SK-N-SH (cell line): ENCODE measurements around the gene HERC3. TPM values are rescaled to one million over a fixed set of nuclear protein-coding genes. Genes with fewer than 3 reads are reported as not detected.

ENCODE experiments used
- CTCF ChIA-PET: fragments of 300-600, 350-600 bp; formaldehyde crosslinking; extraction: SDS; loops from one replicate; lab custom pipeline; 2021; lab: Yijun Ruan, JAX
- POLR2A ChIA-PET: fragments of 350-600 bp; sonication (Branson Sonifier 250); formaldehyde crosslinking; extraction: SDS; loops from one replicate; lab custom pipeline; 2020; ENCODE audit warnings: antibody characterized with exemption, inconsistent platforms; lab: Yijun Ruan, JAX
- DNase-seq: peaks from one replicate; pipeline ENCODE4 v3.0.0; 2012
- H2AFZ ChIP-seq: fragments of 200-600 bp; sonication (generic); 2 replicates; pipeline ENCODE4 v1.8.1; 2016; ENCODE audit warnings: antibody characterized with exemption, mild to moderate bottlenecking, low read depth
- H3F3A ChIP-seq: fragments of 200-600 bp; sonication (generic); replicated peaks from 2 replicates; pipeline ENCODE3; 2016; ENCODE audit warnings: antibody characterized with exemption, mild to moderate bottlenecking; ENCODE audit not compliant: insufficient read depth
- H3K27ac ChIP-seq, 2 experiments: fragments of 200-500 bp in 1 of 2; fragments of 200-600 bp in 1 of 2; sonication (Bioruptor generic) in 1 of 2; sonication (generic), shearing (Covaris generic) in 1 of 2; 2 replicates each; pipeline versions ENCODE4 v1.5.1 to v1.6.1; 2014 to 2016; ENCODE audit warnings: low read depth in 2 of 2, inconsistent platforms in 1 of 2, low read length in 1 of 2, mild to moderate bottlenecking in 1 of 2, mixed read lengths in 1 of 2
- H3K27me3 ChIP-seq: fragments of 200-600 bp; sonication (generic), shearing (Covaris generic); 2 replicates; pipeline ENCODE4 v1.6.1; 2016; ENCODE audit warnings: mixed run types; ENCODE audit not compliant: insufficient read depth
- H3K36me3 ChIP-seq, 2 experiments: fragments of 200-500 bp in 1 of 2; fragments of 200-600 bp in 1 of 2; sonication (Bioruptor generic) in 1 of 2; sonication (generic) in 1 of 2; replicated peaks in 1 of 2; 2 replicates each; pipeline versions ENCODE3 to v1.5.1; 2014 to 2016; ENCODE audit warnings: low read length in 1 of 2, mild to moderate bottlenecking in 1 of 2; ENCODE audit not compliant: insufficient read depth in 2 of 2, control insufficient read depth in 1 of 2
- H3K4me1 ChIP-seq, 2 experiments: fragments of 200-500 bp in 1 of 2; fragments of 200-600 bp in 1 of 2; sonication (Bioruptor generic) in 1 of 2; sonication (generic), shearing (Covaris generic) in 1 of 2; 2 replicates each; pipeline versions ENCODE4 v1.5.1 to v1.6.1; 2014 to 2016; ENCODE audit warnings: low read depth in 1 of 2, low read length in 1 of 2, mixed run types in 1 of 2; ENCODE audit not compliant: insufficient read depth in 2 of 2, control insufficient read depth in 1 of 2
- H3K4me2 ChIP-seq: fragments of 200-600 bp; sonication (generic), shearing (Covaris generic); 2 replicates; pipeline ENCODE4 v1.6.1; 2017; ENCODE audit warnings: mixed run types
- H3K4me3 ChIP-seq, 2 experiments: fragments of 200-500 bp in 1 of 2; fragments of 200-600 bp in 1 of 2; sonication (Bioruptor generic) in 1 of 2; sonication (generic), shearing (Covaris generic) in 1 of 2; 2 replicates each; pipeline versions ENCODE4 v1.5.1 to v1.8.1; 2014 to 2016; ENCODE audit warnings: low read depth in 2 of 2, inconsistent platforms in 1 of 2, low read length in 1 of 2, mild to moderate bottlenecking in 1 of 2, mixed read lengths in 1 of 2, moderate library complexity in 1 of 2
- H3K79me2 ChIP-seq: fragments of 200-600 bp; sonication (generic); 2 replicates; pipeline ENCODE4 v1.8.1; 2017; ENCODE audit warnings: mild to moderate bottlenecking; ENCODE audit not compliant: insufficient read depth
- H3K9ac ChIP-seq: fragments of 200-600 bp; sonication (generic); 2 replicates; pipeline ENCODE4 v1.6.1; 2017; ENCODE audit warnings: mixed run types
- H3K9me2 ChIP-seq: fragments of 200-600 bp; sonication (generic); 2 replicates; pipeline ENCODE4 v1.6.1; 2017; ENCODE audit warnings: mixed run types
- H3K9me3 ChIP-seq: fragments of 200-600 bp; sonication (generic); 2 replicates; pipeline ENCODE4 v1.6.1; 2017; ENCODE audit warnings: mixed run types, mild to moderate bottlenecking, moderate library complexity
- H4K20me1 ChIP-seq: fragments of 200-600 bp; sonication (generic); 2 replicates; pipeline ENCODE4 v1.6.1; 2017; ENCODE audit warnings: mild to moderate bottlenecking, mixed run types; ENCODE audit not compliant: insufficient read depth
- FOXM1 ChIP-seq: IDR thresholded peaks from 2 replicates; pipeline ENCODE4 v1.4.0; 2012; ENCODE audit warnings: low read depth, mild to moderate bottlenecking
- NRF1 ChIP-seq: IDR thresholded peaks from 2 replicates; pipeline ENCODE4 v1.6.1; 2012; ENCODE audit warnings: low read depth, mild to moderate bottlenecking, low read length
- RFX5 ChIP-seq: IDR thresholded peaks from 2 replicates; pipeline ENCODE4 v1.6.1; 2012; ENCODE audit warnings: mild to moderate bottlenecking, improper control_type of control experiment, low read length
- SMC3 ChIP-seq: IDR thresholded peaks from 2 replicates; pipeline ENCODE4 v1.6.1; 2012; ENCODE audit warnings: low read depth, low read length, improper control_type of control experiment
- TAF1 ChIP-seq: IDR thresholded peaks from 2 replicates; pipeline ENCODE4 v1.6.1; 2012; ENCODE audit warnings: low read depth, mild to moderate bottlenecking, low read length, moderate library complexity, borderline replicate concordance
- WGBS: methylation state at CpG from one replicate; pipeline ENCODE4 v1.1.6; 2017; ENCODE audit warnings: low lambda C conversion rate; 5-methylcytosine and 5-hydroxymethylcytosine counted together
- polyA plus RNA-seq, 3 experiments: library from polyadenylated mRNA; depleted of rRNA; stranded (reverse); fragments of >200 nt; gene quantifications; 2 replicates each; pipeline ENCODE4 v1.2.3, GENCODE V29; 2012
- TF ChIP-seq, protein P1 (sequence below): IDR thresholded peaks from 2 replicates; pipeline ENCODE4; 2012
- TF ChIP-seq, protein P2 (sequence below): IDR thresholded peaks from 2 replicates; pipeline ENCODE4 v1.4.0; 2012; ENCODE audit warnings: low read depth
- TF ChIP-seq, protein P3 (sequence below): fragments of 200-600 bp; sonication (generic); IDR thresholded peaks from 2 replicates; pipeline ENCODE4 v1.6.1; 2017; ENCODE audit warnings: antibody characterized with exemption, mild to moderate bottlenecking, moderate library complexity
- TF ChIP-seq, protein P4 (sequence below): IDR thresholded peaks from 2 replicates; pipeline ENCODE4 v1.4.0; 2012; ENCODE audit warnings: low read depth, borderline replicate concordance
- TF ChIP-seq, protein P5 (sequence below): IDR thresholded peaks from 2 replicates; pipeline ENCODE4 v1.4.0; 2012; ENCODE audit warnings: low read depth, borderline replicate concordance
- TF ChIP-seq, protein P6 (sequence below): fragments of 150-350 bp; IDR thresholded peaks from 2 replicates; pipeline ENCODE4 v1.6.1; 2016; ENCODE audit warnings: mild to moderate bottlenecking, low read depth, low read length

The HERC3 gene
- polyA plus RNA-seq, 1 of the 3 experiments (the other 2 are of a cell fraction) = 4.6 TPM

DNA sequence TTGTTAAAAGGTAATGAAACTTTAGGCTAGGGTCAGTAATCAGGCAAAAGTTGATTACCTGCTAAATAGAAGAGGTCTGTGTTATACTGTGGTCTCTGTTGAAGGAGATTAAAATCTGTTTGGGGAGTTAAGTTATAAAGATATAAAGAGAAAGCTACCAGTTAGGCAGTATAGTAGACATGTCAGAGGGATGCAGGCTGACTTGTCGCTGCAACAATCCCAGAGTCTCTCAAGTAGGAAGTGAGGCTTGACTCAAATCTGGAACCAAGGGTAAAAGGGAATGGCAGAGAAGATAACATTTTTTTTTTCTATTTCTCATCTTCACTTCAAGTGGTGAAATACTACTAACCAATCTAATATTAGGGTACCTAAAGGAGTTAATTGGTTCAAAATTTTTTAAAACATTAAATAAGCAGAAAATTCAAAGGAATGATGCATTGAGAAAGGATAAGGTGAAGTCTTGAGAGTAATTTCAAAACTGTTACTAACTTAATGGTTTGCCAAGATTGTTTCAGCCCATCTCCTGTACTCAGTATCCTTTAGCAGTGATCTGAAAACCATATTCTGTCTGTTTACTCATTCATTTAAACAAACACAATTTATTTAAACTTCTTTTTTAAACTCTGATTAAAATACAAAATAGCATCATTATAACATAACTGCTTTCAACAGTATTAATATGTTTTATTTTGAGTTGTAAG lies 12.8 kb downstream of the HERC3 start:
- H4K20me1 ChIP-seq = no peaks in the 10 kb centered on the region; the same call in 1 of the 2 replicates
- H3K79me2 ChIP-seq = peaks cover 25% of the 10 kb centered on the region
- CTCF ChIA-PET = no interaction called here

More for the DNA sequence above, 12.8 kb downstream of the HERC3 start:
- Histone ChIP-seq H3K27ac (no peak overlapping the region), H3K9ac (no peak overlapping the region), H2AFZ (no peak overlapping the region), H3K9me3 (no peaks in the 10 kb centered on the region), H3K9me2 (no peaks in the 10 kb centered on the region), H3K36me3 (peaks cover 0 to 32% of the 10 kb centered on the region in 2 experiments), H3K27me3 (no peaks in the 10 kb centered on the region), H3F3A (peaks cover 10% of the 10 kb centered on the region), H3K4me3 (no peak overlapping the region), H3K4me2 (no peak overlapping the region), H3K4me1 (peaks cover 0 to 9% of the 10 kb centered on the region in 2 experiments; a peak in 2 of 4 replicates)
- no peak for DNase-seq
- WGBS = 79% methylated on average over 1 of the region's 1 CpG
- TF ChIP-seq RFX5 (no peak), TAF1 (no peak), SMC3 (no peak), FOXM1 (no peak), NRF1 (no peak)
- TF ChIP-seq, protein P1, sequence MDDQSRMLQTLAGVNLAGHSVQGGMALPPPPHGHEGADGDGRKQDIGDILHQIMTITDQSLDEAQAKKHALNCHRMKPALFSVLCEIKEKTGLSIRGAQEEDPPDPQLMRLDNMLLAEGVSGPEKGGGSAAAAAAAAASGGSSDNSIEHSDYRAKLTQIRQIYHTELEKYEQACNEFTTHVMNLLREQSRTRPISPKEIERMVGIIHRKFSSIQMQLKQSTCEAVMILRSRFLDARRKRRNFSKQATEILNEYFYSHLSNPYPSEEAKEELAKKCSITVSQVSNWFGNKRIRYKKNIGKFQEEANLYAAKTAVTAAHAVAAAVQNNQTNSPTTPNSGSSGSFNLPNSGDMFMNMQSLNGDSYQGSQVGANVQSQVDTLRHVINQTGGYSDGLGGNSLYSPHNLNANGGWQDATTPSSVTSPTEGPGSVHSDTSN = no peak
- TF ChIP-seq, protein P2, sequence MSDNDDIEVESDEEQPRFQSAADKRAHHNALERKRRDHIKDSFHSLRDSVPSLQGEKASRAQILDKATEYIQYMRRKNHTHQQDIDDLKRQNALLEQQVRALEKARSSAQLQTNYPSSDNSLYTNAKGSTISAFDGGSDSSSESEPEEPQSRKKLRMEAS = no peak
- TF ChIP-seq, protein P3, sequence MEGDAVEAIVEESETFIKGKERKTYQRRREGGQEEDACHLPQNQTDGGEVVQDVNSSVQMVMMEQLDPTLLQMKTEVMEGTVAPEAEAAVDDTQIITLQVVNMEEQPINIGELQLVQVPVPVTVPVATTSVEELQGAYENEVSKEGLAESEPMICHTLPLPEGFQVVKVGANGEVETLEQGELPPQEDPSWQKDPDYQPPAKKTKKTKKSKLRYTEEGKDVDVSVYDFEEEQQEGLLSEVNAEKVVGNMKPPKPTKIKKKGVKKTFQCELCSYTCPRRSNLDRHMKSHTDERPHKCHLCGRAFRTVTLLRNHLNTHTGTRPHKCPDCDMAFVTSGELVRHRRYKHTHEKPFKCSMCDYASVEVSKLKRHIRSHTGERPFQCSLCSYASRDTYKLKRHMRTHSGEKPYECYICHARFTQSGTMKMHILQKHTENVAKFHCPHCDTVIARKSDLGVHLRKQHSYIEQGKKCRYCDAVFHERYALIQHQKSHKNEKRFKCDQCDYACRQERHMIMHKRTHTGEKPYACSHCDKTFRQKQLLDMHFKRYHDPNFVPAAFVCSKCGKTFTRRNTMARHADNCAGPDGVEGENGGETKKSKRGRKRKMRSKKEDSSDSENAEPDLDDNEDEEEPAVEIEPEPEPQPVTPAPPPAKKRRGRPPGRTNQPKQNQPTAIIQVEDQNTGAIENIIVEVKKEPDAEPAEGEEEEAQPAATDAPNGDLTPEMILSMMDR = no peak
- TF ChIP-seq, protein P4, sequence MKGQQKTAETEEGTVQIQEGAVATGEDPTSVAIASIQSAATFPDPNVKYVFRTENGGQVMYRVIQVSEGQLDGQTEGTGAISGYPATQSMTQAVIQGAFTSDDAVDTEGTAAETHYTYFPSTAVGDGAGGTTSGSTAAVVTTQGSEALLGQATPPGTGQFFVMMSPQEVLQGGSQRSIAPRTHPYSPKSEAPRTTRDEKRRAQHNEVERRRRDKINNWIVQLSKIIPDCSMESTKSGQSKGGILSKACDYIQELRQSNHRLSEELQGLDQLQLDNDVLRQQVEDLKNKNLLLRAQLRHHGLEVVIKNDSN = no peak
- TF ChIP-seq, protein P5, sequence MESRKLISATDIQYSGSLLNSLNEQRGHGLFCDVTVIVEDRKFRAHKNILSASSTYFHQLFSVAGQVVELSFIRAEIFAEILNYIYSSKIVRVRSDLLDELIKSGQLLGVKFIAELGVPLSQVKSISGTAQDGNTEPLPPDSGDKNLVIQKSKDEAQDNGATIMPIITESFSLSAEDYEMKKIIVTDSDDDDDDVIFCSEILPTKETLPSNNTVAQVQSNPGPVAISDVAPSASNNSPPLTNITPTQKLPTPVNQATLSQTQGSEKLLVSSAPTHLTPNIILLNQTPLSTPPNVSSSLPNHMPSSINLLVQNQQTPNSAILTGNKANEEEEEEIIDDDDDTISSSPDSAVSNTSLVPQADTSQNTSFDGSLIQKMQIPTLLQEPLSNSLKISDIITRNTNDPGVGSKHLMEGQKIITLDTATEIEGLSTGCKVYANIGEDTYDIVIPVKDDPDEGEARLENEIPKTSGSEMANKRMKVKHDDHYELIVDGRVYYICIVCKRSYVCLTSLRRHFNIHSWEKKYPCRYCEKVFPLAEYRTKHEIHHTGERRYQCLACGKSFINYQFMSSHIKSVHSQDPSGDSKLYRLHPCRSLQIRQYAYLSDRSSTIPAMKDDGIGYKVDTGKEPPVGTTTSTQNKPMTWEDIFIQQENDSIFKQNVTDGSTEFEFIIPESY = no peak
- TF ChIP-seq, protein P6, sequence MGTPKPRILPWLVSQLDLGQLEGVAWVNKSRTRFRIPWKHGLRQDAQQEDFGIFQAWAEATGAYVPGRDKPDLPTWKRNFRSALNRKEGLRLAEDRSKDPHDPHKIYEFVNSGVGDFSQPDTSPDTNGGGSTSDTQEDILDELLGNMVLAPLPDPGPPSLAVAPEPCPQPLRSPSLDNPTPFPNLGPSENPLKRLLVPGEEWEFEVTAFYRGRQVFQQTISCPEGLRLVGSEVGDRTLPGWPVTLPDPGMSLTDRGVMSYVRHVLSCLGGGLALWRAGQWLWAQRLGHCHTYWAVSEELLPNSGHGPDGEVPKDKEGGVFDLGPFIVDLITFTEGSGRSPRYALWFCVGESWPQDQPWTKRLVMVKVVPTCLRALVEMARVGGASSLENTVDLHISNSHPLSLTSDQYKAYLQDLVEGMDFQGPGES = no peak
- POLR2A ChIA-PET = no interaction called here
